Activated T-helper 1 cell treated with anti-CD3 and anti-CD28 coated beads, Interleukin-12 subunit alpha, Interleukin-12 subunit beta, Interleukin-2, Interleukin-4 antibody, amounts not matched to agents 30 ng/mL and 10 ng/mL and 1 ng/mL, durations not matched to agents 14 hours and 24 hours and 36 hours (primary cell): Measurements from ENCODE around the gene FXYD6. TPM values are rescaled to one million over a fixed set of nuclear protein-coding genes. Genes with fewer than 3 reads are reported as not detected.

Experiments used
- DNase-seq: peaks from one replicate; pipeline ENCODE4 v3.0.0; 2021; ENCODE audit warnings: low spot score
- H3K27ac Mint-ChIP-seq: one replicate; pipeline ENCODE4 v1.8.0; 2021; ENCODE audit warnings: mild to moderate bottlenecking, mixed read lengths
- H3K27me3 Mint-ChIP-seq: one replicate; pipeline ENCODE4 v1.8.0; 2022; ENCODE audit warnings: mild to moderate bottlenecking, moderate library complexity, mixed read lengths; ENCODE audit not compliant: insufficient read depth
- H3K36me3 Mint-ChIP-seq: one replicate; pipeline ENCODE4 v1.8.0; 2021; ENCODE audit warnings: low read depth, mixed read lengths
- H3K4me1 Mint-ChIP-seq: one replicate; pipeline ENCODE4 v1.8.0; 2021; ENCODE audit warnings: low read depth, mixed read lengths
- H3K4me3 Mint-ChIP-seq: one replicate; pipeline ENCODE4 v1.8.0; 2021; ENCODE audit warnings: mild to moderate bottlenecking, moderate library complexity, mixed read lengths
- H3K9me3 Mint-ChIP-seq: one replicate; pipeline ENCODE4 v1.8.0; 2021; ENCODE audit warnings: mixed read lengths
- intact Hi-C: fragments of 100-400 bp; cut with micrococcal nuclease; formaldehyde crosslinking; loops from one replicate; pipeline ENCODE4 v1.15.1; 2024
- total RNA-seq: library from RNA; stranded (reverse); gene quantifications from 2 replicates; pipeline ENCODE4 v1.2.3, GENCODE V29; 2022

The FXYD6 gene
- total RNA-seq, 1 donor from 2014 or later = not detected

GRCh38 chr11:117795638-117796455 is 80.6 kb downstream of the FXYD6 start:
- no peaks in the 10 kb centered on the region for H3K4me1 Mint-ChIP-seq
- no peaks in the 10 kb centered on the region for H3K36me3 Mint-ChIP-seq
- no peak for DNase-seq
- no peaks in the 10 kb centered on the region for H3K9me3 Mint-ChIP-seq
- H3K4me3 Mint-ChIP-seq = no peak overlapping the region
- H3K27ac Mint-ChIP-seq = no peak overlapping the region
- intact Hi-C loops = no loop called here
- peaks cover 62% of the 10 kb centered on the region for H3K27me3 Mint-ChIP-seq

DNA sequence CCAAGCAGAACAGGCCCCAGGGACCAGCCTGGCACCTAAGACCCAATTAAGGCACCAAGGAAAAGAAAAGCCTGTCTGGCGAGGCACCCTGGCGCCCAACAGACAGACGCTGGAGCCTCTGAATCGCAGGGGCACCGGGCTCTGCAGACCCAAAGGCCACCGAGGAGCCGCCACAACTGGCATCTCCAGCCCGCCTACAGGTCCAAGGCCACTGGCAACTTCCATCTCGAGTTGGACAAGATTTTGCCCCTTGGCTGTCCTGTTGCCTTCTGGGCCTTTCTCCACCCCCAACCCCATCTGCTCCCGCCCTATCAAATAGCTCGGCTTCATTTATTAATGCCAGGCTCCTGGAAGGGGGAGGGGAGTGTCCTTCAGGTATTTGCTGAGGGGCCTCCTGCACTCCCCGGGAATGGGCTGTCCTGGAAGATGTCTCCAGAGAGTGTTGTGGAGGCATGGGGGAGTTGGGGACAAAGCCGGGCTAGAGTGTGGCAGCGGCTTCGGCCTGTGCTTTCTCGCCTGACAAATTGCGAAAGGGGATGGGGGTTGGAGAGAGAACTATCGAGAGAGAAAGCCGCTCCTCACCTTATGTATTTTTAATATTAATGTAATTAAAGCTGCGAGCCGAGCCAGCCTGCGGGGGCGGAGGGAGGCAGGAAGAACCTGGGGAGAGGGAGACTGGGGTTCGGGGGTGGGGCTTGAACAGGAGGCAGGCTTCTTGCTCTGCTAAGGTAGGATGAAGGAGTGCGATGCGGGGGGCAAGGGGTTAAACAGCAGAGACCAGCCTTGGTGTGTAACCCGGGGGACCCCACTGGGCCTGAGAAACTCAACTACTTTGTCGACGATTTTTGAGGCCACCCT is 81.5 kb downstream of the FXYD6 start:
- Mint-ChIP-seq H3K27ac (no peak overlapping the region), H3K9me3 (no peaks in the 10 kb centered on the region), H3K4me3 (no peak overlapping the region), H3K36me3 (no peaks in the 10 kb centered on the region), H3K4me1 (no peaks in the 10 kb centered on the region), H3K27me3 (peaks cover 54% of the 10 kb centered on the region)
- no peak for DNase-seq
- intact Hi-C loops = no loop called here

- intact Hi-C loops = no loop called here
- Mint-ChIP-seq H3K36me3 (no peaks in the 10 kb centered on the region), H3K4me3 (no peak overlapping the region), H3K4me1 (no peaks in the 10 kb centered on the region), H3K9me3 (no peaks in the 10 kb centered on the region), H3K27me3 (peaks cover 46% of the 10 kb centered on the region), H3K27ac (no peak overlapping the region)
- no peak for DNase-seq
These were observed 82.3 kb downstream of the FXYD6 start for GRCh38 chr11:117794135-117794534.

DNA sequence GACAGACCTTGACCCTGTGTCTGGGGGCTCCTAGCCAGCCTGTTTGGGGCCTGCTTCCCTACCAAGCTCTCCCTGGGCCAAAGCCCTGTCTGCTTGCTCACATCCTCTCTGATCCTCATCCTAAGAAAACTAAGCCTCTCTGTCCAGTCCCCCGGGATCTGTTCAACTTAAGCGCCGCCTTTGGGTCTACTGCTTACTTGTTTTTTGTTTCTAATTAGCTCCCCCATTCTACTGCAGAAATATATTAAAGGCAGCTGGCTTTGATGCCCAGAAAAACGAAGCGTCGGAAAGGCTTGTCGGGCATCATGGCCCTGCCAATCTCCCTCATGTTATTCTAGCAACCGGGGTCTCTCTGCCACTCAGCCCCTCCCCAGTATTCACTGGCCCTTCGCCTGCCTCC is 82.9 kb downstream of the FXYD6 start:
- Mint-ChIP-seq H3K9me3 (no peaks in the 10 kb centered on the region), H3K4me3 (no peak overlapping the region), H3K27ac (no peak overlapping the region), H3K4me1 (no peaks in the 10 kb centered on the region), H3K36me3 (no peaks in the 10 kb centered on the region), H3K27me3 (peaks cover 40% of the 10 kb centered on the region)
- intact Hi-C loops = no loop called here
- DNase-seq = no peak

DNA sequence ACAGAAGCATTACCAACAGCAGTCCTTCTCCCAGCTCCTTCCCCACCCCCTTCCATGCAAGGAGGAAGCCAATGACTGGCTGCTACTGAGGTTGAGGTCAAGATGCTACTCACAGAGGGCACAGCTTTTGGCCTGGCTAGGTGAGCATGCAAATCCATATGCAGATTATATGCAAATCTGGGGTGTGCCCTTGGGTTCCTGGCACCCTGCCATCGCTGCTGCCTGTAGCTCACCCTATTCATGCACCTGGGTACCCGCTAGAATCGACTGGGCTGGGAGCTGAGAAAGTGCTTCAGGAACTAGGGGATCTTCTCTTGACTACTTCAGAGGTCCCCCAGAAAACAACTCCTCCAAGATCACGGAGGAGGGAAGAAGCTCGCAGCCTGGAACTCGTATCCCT is 83.5 kb downstream of the FXYD6 start:
- H3K4me3 Mint-ChIP-seq = no peak overlapping the region
- H3K36me3 Mint-ChIP-seq = no peaks in the 10 kb centered on the region
- H3K4me1 Mint-ChIP-seq = no peaks in the 10 kb centered on the region
- intact Hi-C loops = no loop called here
- no peaks in the 10 kb centered on the region for H3K9me3 Mint-ChIP-seq
- DNase-seq = no peak
- H3K27ac Mint-ChIP-seq = no peak overlapping the region
- H3K27me3 Mint-ChIP-seq = peaks cover 35% of the 10 kb centered on the region

GRCh38 chr11:117792241-117792640 is 84.2 kb downstream of the FXYD6 start:
- H3K27ac Mint-ChIP-seq = no peak overlapping the region
- intact Hi-C loops = no loop called here
- peaks cover 35% of the 10 kb centered on the region for H3K27me3 Mint-ChIP-seq
- no peaks in the 10 kb centered on the region for H3K4me1 Mint-ChIP-seq
- no peaks in the 10 kb centered on the region for H3K36me3 Mint-ChIP-seq
- H3K9me3 Mint-ChIP-seq = no peaks in the 10 kb centered on the region
- no peak overlapping the region for H3K4me3 Mint-ChIP-seq
- DNase-seq = no peak

DNA sequence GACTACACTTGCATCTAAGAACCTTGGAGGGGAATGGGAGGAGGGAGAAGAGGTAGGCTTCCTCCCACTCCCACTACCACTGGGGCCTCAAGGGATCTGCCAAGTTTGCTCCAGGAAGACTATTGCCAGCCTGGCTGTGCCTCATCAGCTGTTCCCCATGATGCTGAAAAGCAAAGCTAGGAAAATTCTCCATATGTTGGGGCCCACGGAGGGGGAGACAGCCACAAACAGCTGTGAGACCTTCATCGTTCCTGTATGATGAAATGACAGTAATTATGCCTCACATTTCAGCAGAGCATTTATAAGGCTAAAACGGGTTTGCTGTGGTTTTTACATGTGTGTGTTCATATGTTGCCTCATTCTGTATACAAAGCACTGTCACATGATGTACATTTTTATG is 86.2 kb downstream of the FXYD6 start:
- no peaks in the 10 kb centered on the region for H3K36me3 Mint-ChIP-seq
- intact Hi-C loops = no loop called here
- H3K9me3 Mint-ChIP-seq = no peaks in the 10 kb centered on the region
- no peak overlapping the region for H3K4me3 Mint-ChIP-seq
- peaks cover 32% of the 10 kb centered on the region for H3K27me3 Mint-ChIP-seq
- DNase-seq = no peak
- H3K4me1 Mint-ChIP-seq = no peaks in the 10 kb centered on the region
- H3K27ac Mint-ChIP-seq = no peak overlapping the region

GRCh38 chr11:117789241-117789640 is 87.2 kb downstream of the FXYD6 start:
- no peak overlapping the region for H3K27ac Mint-ChIP-seq
- DNase-seq = no peak
- H3K36me3 Mint-ChIP-seq = no peaks in the 10 kb centered on the region
- no peaks in the 10 kb centered on the region for H3K9me3 Mint-ChIP-seq
- intact Hi-C loops = no loop called here
- H3K27me3 Mint-ChIP-seq = peaks cover 22% of the 10 kb centered on the region
- H3K4me3 Mint-ChIP-seq = no peak overlapping the region
- no peaks in the 10 kb centered on the region for H3K4me1 Mint-ChIP-seq

Other genes starting within 250 kb of the FXYD6 start
- gene DSCAML1, start 79.4 kb downstream of the FXYD6 start, total RNA-seq = not detected in 2 replicates
- gene FXYD2, start 51.9 kb downstream of the FXYD6 start, total RNA-seq = 3.4 and 3.6 TPM in 2 replicates
- gene TMPRSS13, start 52.7 kb upstream of the FXYD6 start, total RNA-seq = 1.2 and 1.5 TPM in 2 replicates
- 87.8 and 88.3 TPM in 2 replicates for gene IL10RA, start 109.7 kb upstream of the FXYD6 start, total RNA-seq
- gene TMPRSS4, start 200.4 kb upstream of the FXYD6 start, total RNA-seq = not detected in 2 replicates
- gene SMIM35, start 210.3 kb upstream of the FXYD6 start, total RNA-seq = 0.10 and 0.16 TPM in 2 replicates